Glutamatergic neuron (in vitro differentiated cells): Measurements from ENCODE around the gene MESP2. TPM values are rescaled to one million over a fixed set of nuclear protein-coding genes. Genes with fewer than 3 reads are reported as not detected.
"Not testable (repeated sequence)": the region's sequence is repeated elsewhere in the genome, so short reads cannot be mapped to it uniquely, and the experiment has no call there.

Experiments
- DNase-seq: peaks from one replicate; pipeline ENCODE4 v3.0.0; 2022
- H3K27ac Mint-ChIP-seq: one replicate; pipeline ENCODE4 v1.8.0; 2020; ENCODE audit warnings: mild to moderate bottlenecking, mixed read lengths, inconsistent platforms; ENCODE audit not compliant: unreplicated experiment
- H3K27me3 Mint-ChIP-seq: one replicate; pipeline ENCODE4 v1.8.0; 2020; ENCODE audit warnings: mild to moderate bottlenecking, moderate library complexity, mixed read lengths, inconsistent platforms; ENCODE audit not compliant: unreplicated experiment
- H3K36me3 Mint-ChIP-seq: one replicate; pipeline ENCODE4 v1.8.0; 2020; ENCODE audit warnings: mild to moderate bottlenecking, mixed read lengths, inconsistent platforms; ENCODE audit not compliant: unreplicated experiment
- H3K4me1 Mint-ChIP-seq: one replicate; pipeline ENCODE4 v1.8.0; 2020; ENCODE audit warnings: mild to moderate bottlenecking, low read depth, mixed read lengths, inconsistent platforms; ENCODE audit not compliant: unreplicated experiment
- H3K4me3 Mint-ChIP-seq: one replicate; pipeline ENCODE4 v1.8.0; 2020; ENCODE audit warnings: mild to moderate bottlenecking, mixed read lengths, inconsistent platforms; ENCODE audit not compliant: unreplicated experiment
- H3K9me3 Mint-ChIP-seq: one replicate; pipeline ENCODE4 v1.8.0; 2020; ENCODE audit warnings: mild to moderate bottlenecking, moderate library complexity, mixed read lengths, inconsistent platforms; ENCODE audit not compliant: unreplicated experiment
- CTCF ChIP-seq: fragments of 200-600 bp; sonication (generic); IDR thresholded peaks from one replicate; pipeline ENCODE4 v1.5.0; 2021; ENCODE audit not compliant: partially characterized antibody, unreplicated experiment
- total RNA-seq: library from RNA; stranded (reverse); fragmentation: NEBNext Ultra II Directional; extraction: Animal tissue kit (Norgen Biotek cat#: 25700); gene quantifications from one replicate; pipeline ENCODE4 v1.2.1, GENCODE V29; 2021; ENCODE audit not compliant: unreplicated experiment

Gene MESP2
- total RNA-seq, 1 donor from 2014 or later = not detected

GRCh38 chr15:89785774-89786140 lies 9.6 kb downstream of the MESP2 start:
- peaks cover 5% of the 10 kb centered on the region for H3K9me3 Mint-ChIP-seq
- no peak overlapping the region for H3K4me3 Mint-ChIP-seq
- H3K27me3 Mint-ChIP-seq = peaks cover 6% of the 10 kb centered on the region
- no peak for TF ChIP-seq CTCF
- DNase-seq = no peak
- H3K36me3 Mint-ChIP-seq = peaks cover 10% of the 10 kb centered on the region
- H3K4me1 Mint-ChIP-seq = no peaks in the 10 kb centered on the region
- no peak overlapping the region for H3K27ac Mint-ChIP-seq

- no peak for TF ChIP-seq CTCF
- Mint-ChIP-seq H3K4me1 (no peaks in the 10 kb centered on the region), H3K27ac (no peak overlapping the region), H3K36me3 (peaks cover 10% of the 10 kb centered on the region), H3K4me3 (no peak overlapping the region), H3K9me3 (peaks cover 3% of the 10 kb centered on the region), H3K27me3 (peaks cover 2% of the 10 kb centered on the region)
- DNase-seq = no peak
Measured at GRCh38 chr15:89787944-89788343, 11.8 kb downstream of the MESP2 start.

- H3K27me3 Mint-ChIP-seq, H3K4me3 Mint-ChIP-seq, H3K9me3 Mint-ChIP-seq, H3K27ac Mint-ChIP-seq, DNase-seq, H3K4me1 Mint-ChIP-seq: not testable (repeated sequence)
- peaks cover 10% of the 10 kb centered on the region for H3K36me3 Mint-ChIP-seq
Measured at GRCh38 chr15:89788585-89788984, 12.5 kb downstream of the MESP2 start.

- no peak for TF ChIP-seq CTCF
- Mint-ChIP-seq H3K9me3 (peaks cover 3% of the 10 kb centered on the region), H3K36me3 (peaks cover 10% of the 10 kb centered on the region), H3K4me3 (no peak overlapping the region), H3K4me1 (no peaks in the 10 kb centered on the region), H3K27ac (no peak overlapping the region), H3K27me3 (peaks cover 2% of the 10 kb centered on the region)
- no peak for DNase-seq
Measured at GRCh38 chr15:89790206-89790605, 14.1 kb downstream of the MESP2 start.

- DNase-seq = no peak
- H3K9me3 Mint-ChIP-seq = peaks cover 3% of the 10 kb centered on the region
- TF ChIP-seq CTCF = no peak
- no peaks in the 10 kb centered on the region for H3K4me1 Mint-ChIP-seq
- no peak overlapping the region for H3K4me3 Mint-ChIP-seq
- peaks cover 10% of the 10 kb centered on the region for H3K36me3 Mint-ChIP-seq
- peaks cover 2% of the 10 kb centered on the region for H3K27me3 Mint-ChIP-seq
- H3K27ac Mint-ChIP-seq = no peak overlapping the region
Measured at GRCh38 chr15:89790661-89791060, 14.5 kb downstream of the MESP2 start.
